Upper lobe of left lung (tissue), 4 donors: ENCODE results near the gene GIPC1.

Source experiments
- POLR2AphosphoS5 ChIP-seq, 2 donors: sonication (generic); formaldehyde crosslinking; IDR thresholded peaks; one replicate each; pipeline ENCODE4 v1.5.1; 2017; ENCODE audit warnings: antibody characterized with exemption in 2 of 2
- TF ChIP-seq, protein P1 (sequence below), 6 experiments: fragments of 450-650 bp in 4 of 6; fragments of 200-600 bp in 2 of 6; sonication (generic) in 2 of 6; IDR thresholded peaks; one replicate each; pipeline ENCODE4 v1.5.1; 2016 to 2019; ENCODE audit warnings: antibody characterized with exemption in 6 of 6

DNA sequence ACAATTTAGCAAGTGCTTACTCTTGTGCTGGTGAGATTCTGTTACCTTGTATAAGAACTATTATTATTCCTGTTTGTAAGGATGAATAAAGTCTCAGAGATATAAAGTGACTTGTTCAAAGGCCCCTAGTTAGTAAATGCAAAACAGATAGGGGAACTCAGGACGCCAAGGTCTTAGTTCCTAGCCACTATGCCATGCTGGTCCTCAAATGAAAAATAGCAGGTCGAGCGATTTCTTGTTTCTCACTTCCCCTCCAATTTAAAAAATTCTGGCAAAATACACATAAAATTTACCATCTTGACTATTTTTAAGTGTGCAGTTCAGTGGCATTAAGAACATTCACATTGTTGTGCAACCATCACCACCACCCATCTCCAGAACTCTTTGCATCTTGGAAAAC is 34.6 kb upstream of the GIPC1 start:
- TF ChIP-seq POLR2AphosphoS5 (IDR thresholded peaks at IDR 0.05) = no peak
- TF ChIP-seq, protein P1, sequence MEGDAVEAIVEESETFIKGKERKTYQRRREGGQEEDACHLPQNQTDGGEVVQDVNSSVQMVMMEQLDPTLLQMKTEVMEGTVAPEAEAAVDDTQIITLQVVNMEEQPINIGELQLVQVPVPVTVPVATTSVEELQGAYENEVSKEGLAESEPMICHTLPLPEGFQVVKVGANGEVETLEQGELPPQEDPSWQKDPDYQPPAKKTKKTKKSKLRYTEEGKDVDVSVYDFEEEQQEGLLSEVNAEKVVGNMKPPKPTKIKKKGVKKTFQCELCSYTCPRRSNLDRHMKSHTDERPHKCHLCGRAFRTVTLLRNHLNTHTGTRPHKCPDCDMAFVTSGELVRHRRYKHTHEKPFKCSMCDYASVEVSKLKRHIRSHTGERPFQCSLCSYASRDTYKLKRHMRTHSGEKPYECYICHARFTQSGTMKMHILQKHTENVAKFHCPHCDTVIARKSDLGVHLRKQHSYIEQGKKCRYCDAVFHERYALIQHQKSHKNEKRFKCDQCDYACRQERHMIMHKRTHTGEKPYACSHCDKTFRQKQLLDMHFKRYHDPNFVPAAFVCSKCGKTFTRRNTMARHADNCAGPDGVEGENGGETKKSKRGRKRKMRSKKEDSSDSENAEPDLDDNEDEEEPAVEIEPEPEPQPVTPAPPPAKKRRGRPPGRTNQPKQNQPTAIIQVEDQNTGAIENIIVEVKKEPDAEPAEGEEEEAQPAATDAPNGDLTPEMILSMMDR (IDR thresholded peaks at IDR 0.05) = no peak
